NB4 (cell line): ENCODE data around the gene PRELID2.

Experiments used
- DNase-seq: peaks from one replicate; pipeline ENCODE4 v3.0.0; 2010; ENCODE audit warnings: low read depth
- H3K4me3 ChIP-seq: one replicate; pipeline ENCODE4 v1.5.1; 2011; ENCODE audit warnings: mild to moderate bottlenecking, low read depth, low read length, moderate library complexity
- CTCF ChIP-seq: IDR thresholded peaks from one replicate; pipeline ENCODE4 v1.5.1; 2012; ENCODE audit warnings: low read depth, low read length
- MAX ChIP-seq: IDR thresholded peaks from 2 replicates; pipeline ENCODE4 v1.6.1; 2011; ENCODE audit warnings: low read depth, low read length
- MYC ChIP-seq: IDR thresholded peaks from 2 replicates; pipeline ENCODE4 v1.6.1; 2011; ENCODE audit warnings: low read depth, low read length
- POLR2A ChIP-seq: IDR thresholded peaks from 2 replicates; pipeline ENCODE4 v1.6.1; 2011; ENCODE audit warnings: mild to moderate bottlenecking; ENCODE audit not compliant: insufficient read length; ENCODE audit errors: extremely low read depth

Gene PRELID2

GRCh38 chr5:145718956-145719355 lies 116.2 kb downstream of the PRELID2 start:
- no peak for TF ChIP-seq MYC
- TF ChIP-seq CTCF: no peak
- no peak for TF ChIP-seq POLR2A
- no peak for TF ChIP-seq MAX
- no peak overlapping the region for H3K4me3 ChIP-seq
- no peak for DNase-seq

GRCh38 chr5:145715412-145715811 lies 119.7 kb downstream of the PRELID2 start:
- TF ChIP-seq MYC: no peak
- TF ChIP-seq MAX: no peak
- TF ChIP-seq POLR2A: no peak
- TF ChIP-seq CTCF: no peak
- no peak for DNase-seq
- H3K4me3 ChIP-seq: no peak overlapping the region

- TF ChIP-seq CTCF: no peak
- TF ChIP-seq MYC: no peak
- no peak for TF ChIP-seq POLR2A
- no peak for TF ChIP-seq MAX
- H3K4me3 ChIP-seq: no peak overlapping the region
- no peak for DNase-seq
These were observed 122.9 kb downstream of the PRELID2 start for GRCh38 chr5:145712245-145712644.

GRCh38 chr5:145711417-145711816 lies 123.7 kb downstream of the PRELID2 start:
- H3K4me3 ChIP-seq: no peak overlapping the region
- no peak for TF ChIP-seq MAX
- no peak for TF ChIP-seq MYC
- TF ChIP-seq POLR2A: no peak
- TF ChIP-seq CTCF: no peak
- no peak for DNase-seq
